Measurements from ENCODE around the gene KRTAP5-1. TPM values are rescaled to one million over a fixed set of nuclear protein-coding genes. Genes with fewer than 3 reads are reported as not detected.
"Not testable (repeated sequence)": the region's sequence is repeated elsewhere in the genome, so short reads cannot be mapped to it uniquely, and the experiment has no call there.

Gene KRTAP5-1
- total and polyA plus RNA-seq, 10 of the 15 experiments (the other 5 are each of a cell fraction or from before 2014, with no cell fraction given) = not detected

- Histone ChIP-seq H3K4me1 (ENCODE audit: control insufficient read depth, insufficient read depth, low read length) (no peaks in the 10 kb centered on the region), H4K20me1 (ENCODE audit: control insufficient read depth, insufficient read depth) (no peaks in the 10 kb centered on the region), H3K36me3 (ENCODE audit: control insufficient read depth in 2 of 2, insufficient read depth in 2 of 2, low read length in 1 of 2) (no peaks in the 10 kb centered on the region), H3K4me2 (ENCODE audit: control insufficient read depth, insufficient read depth) (no peak overlapping the region), H3K4me3 (no peak overlapping the region), H3K27ac (ENCODE audit: control insufficient read depth, insufficient read depth) (no peak overlapping the region), H3K9ac (ENCODE audit: control insufficient read depth, insufficient read depth, low read length) (no peak overlapping the region), H3K9me3 (replicated peaks; ENCODE audit: control insufficient read depth, insufficient read depth, low read length) (no peaks in the 10 kb centered on the region), H2AFZ (ENCODE audit: control insufficient read depth, low read depth, low read length) (no peak overlapping the region), H3K27me3 (replicated peaks in 1 of 2; ENCODE audit: control insufficient read depth in 2 of 2, insufficient read depth in 2 of 2, low read length in 1 of 2) (no peaks in the 10 kb centered on the region; a peak in 2 of 4 replicates), H3K79me2 (ENCODE audit: control insufficient read depth, insufficient read depth, low read length) (no peaks in the 10 kb centered on the region)
- ATAC-seq (no peak), FAIRE-seq (no peak), DNase-seq (ENCODE audit: low read depth, low spot score) (no peak)
- BruUV-seq (replicated peaks) = no TSS peak
- in situ Hi-C loops (cut with MboI) = no loop called here
- intact Hi-C loops (cut with micrococcal nuclease; ENCODE audit: unreplicated experiment) = no loop called here
- TF ChIP-seq ESRRA (IDR thresholded peaks at IDR 0.05; ENCODE audit: low read length) (no peak), CHD2 (IDR thresholded peaks at IDR 0.05; ENCODE audit: borderline replicate concordance, low read depth, low read length) (no peak), SREBF2 (IDR thresholded peaks at IDR 0.05; ENCODE audit: low read length) (no peak), SPI1 (IDR thresholded peaks at IDR 0.05; ENCODE audit: borderline replicate concordance, insufficient read depth, low read depth, low read length) (no peak), GABPA (IDR thresholded peaks at IDR 0.05; ENCODE audit: low read depth) (no peak), NFXL1 (IDR thresholded peaks at IDR 0.05; ENCODE audit: borderline replicate concordance) (no peak), YY1 (IDR thresholded peaks at IDR 0.05; ENCODE audit: low read depth, low read length) (no peak), POU2F2 (IDR thresholded peaks at IDR 0.05; ENCODE audit: borderline replicate concordance, low read depth, low read length) (no peak), FOXM1 (IDR thresholded peaks at IDR 0.05; ENCODE audit: low read depth, low read length) (no peak), CTCF (IDR thresholded peaks at IDR 0.05 in 2 of 3, conservative IDR thresholded peaks at IDR 0.05 in 1 of 3; ENCODE audit: control insufficient read depth in 2 of 3, extremely low read depth in 1 of 3, insufficient read depth in 1 of 3, low read depth in 3 of 3, low read length in 3 of 3) (no peak), TCF3 (IDR thresholded peaks at IDR 0.05; ENCODE audit: borderline replicate concordance, insufficient read depth, low read depth, low read length) (no peak), NR2C1 (IDR thresholded peaks at IDR 0.05) (no peak), TCF7 (IDR thresholded peaks at IDR 0.05; ENCODE audit: borderline replicate concordance) (no peak), SMARCA5 (IDR thresholded peaks at IDR 0.05) (no peak)
- SMC1A ChIA-PET (ENCODE audit: uncharacterized antibody, unreplicated experiment) = interaction anchor here (1.8 kb wide), 1 partner anchor 28 kb away, joined by 4 read pairs; no protein-coding TSS in a partner anchor
- RAD21 ChIA-PET (ENCODE audit: unreplicated experiment) = no interaction called here
- CTCF ChIA-PET = interaction anchor here (1.2 kb wide), 1 partner anchor 15 kb away, joined by 3 read pairs; no protein-coding TSS in a partner anchor
- 20% methylated on average over 6 of the region's 6 CpGs for WGBS (ENCODE audit: insufficient coverage, insufficient replicate concordance, low lambda C conversion rate, missing lambda C conversion rate)
- POLR2A ChIA-PET = no interaction called here
Observed at GRCh38 chr11:1598816-1599215, 13.7 kb upstream of the KRTAP5-1 start.

GRCh38 chr11:1598406-1598805, 13.3 kb upstream of the KRTAP5-1 start:
- FAIRE-seq; in situ Hi-C loops (cut with MboI); H3K4me3 ChIP-seq; DNase-seq (ENCODE audit: low read depth, low spot score); H3K9me3 ChIP-seq (replicated peaks; ENCODE audit: control insufficient read depth, insufficient read depth, low read length); intact Hi-C loops (cut with micrococcal nuclease; ENCODE audit: unreplicated experiment); BruUV-seq (replicated peaks); H4K20me1 ChIP-seq (ENCODE audit: control insufficient read depth, insufficient read depth); H3K4me2 ChIP-seq (ENCODE audit: control insufficient read depth, insufficient read depth); H3K9ac ChIP-seq (ENCODE audit: control insufficient read depth, insufficient read depth, low read length); ATAC-seq; H3K27ac ChIP-seq (ENCODE audit: control insufficient read depth, insufficient read depth); H2AFZ ChIP-seq (ENCODE audit: control insufficient read depth, low read depth, low read length); H3K27me3 ChIP-seq (replicated peaks in 1 of 2; ENCODE audit: control insufficient read depth in 2 of 2, insufficient read depth in 2 of 2, low read length in 1 of 2); H3K36me3 ChIP-seq (ENCODE audit: control insufficient read depth in 2 of 2, insufficient read depth in 2 of 2, low read length in 1 of 2); POLR2A ChIA-PET; H3K4me1 ChIP-seq (ENCODE audit: control insufficient read depth, insufficient read depth, low read length); H3K79me2 ChIP-seq (ENCODE audit: control insufficient read depth, insufficient read depth, low read length): not testable (repeated sequence)
- CTCF ChIA-PET = interaction anchor here (1.2 kb wide), 1 partner anchor 15 kb away, joined by 3 read pairs; no protein-coding TSS in a partner anchor
- RAD21 ChIA-PET (ENCODE audit: unreplicated experiment) = interaction anchor here (0.6 kb wide), 1 partner anchor 1623 kb away, joined by 7 read pairs; no protein-coding TSS in a partner anchor
- 13% methylated on average over 3 of the region's 3 CpGs for WGBS (ENCODE audit: insufficient coverage, insufficient replicate concordance, low lambda C conversion rate, missing lambda C conversion rate)
- SMC1A ChIA-PET (ENCODE audit: uncharacterized antibody, unreplicated experiment) = interaction anchor here (1.8 kb wide), 1 partner anchor 28 kb away, joined by 4 read pairs; no protein-coding TSS in a partner anchor
